HUDEP-2 (cell line): ENCODE data around the gene CDH19.
"Not testable (repeated sequence)": the region's sequence is repeated elsewhere in the genome, so short reads cannot be mapped to it uniquely, and the experiment has no call there.

ENCODE experiments used
- DNase-seq, 76 experiments: peaks; one replicate each; lab custom pipeline; 2025; ENCODE audit not compliant: unreplicated experiment in 76 of 76; lab: John Stamatoyannopoulos, UW

CDH19 gene

DNA sequence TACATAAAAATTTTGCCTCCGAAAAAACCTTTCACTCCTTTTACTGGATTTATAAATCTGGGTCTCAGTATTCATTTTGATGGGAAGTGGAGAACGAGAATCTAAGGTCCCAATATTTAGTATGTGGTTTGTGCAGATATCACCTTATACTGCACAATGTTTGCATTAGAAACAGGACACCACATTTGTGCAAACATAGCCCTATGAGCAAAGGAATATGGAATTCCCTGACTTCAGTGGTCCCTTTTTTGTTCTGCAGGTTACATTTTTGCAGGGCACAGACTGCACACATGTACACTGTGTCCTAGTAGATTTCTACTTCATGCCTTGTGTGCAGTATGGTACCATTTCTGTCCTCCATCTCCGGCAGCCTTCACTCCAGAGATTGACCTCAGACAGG is 130.0 kb downstream of the CDH19 start:
- no peak for DNase-seq

DNA sequence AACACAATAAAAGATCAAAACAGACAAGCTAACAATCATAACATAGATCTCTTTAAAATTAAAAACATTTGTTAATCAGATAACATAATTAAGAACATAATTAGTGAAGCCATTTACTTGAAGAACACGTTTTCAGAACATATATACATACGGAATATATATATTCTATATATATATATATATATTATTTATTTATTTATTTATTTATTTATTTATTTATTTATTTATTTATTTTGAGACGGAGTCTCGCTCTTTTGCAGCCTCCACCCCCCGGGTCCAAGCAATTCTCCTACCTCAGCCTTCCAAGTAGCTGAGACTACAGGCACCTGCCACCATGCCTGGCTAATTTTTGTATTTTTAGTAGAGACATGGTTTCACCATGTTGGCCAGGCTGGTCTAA is 137.7 kb downstream of the CDH19 start:
- not testable (repeated sequence) for DNase-seq

DNA sequence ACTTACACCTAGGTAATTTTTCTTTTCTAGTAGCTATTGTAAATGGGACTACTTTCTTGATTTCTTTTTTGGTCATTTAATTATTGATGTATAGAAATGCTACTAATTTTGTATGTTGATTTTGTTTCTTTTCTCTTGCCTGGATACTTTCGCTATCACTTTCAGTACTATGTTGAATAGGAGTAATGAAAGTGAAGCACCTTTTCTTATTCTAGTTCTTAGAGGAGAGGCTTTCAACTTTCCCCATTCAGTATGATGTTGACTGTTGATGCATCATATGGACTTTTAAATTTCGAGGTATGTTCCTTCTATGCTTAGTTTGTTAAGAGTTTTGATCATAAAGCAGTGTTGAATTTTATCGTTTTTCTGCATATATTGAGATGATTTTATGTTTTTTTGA is 142.5 kb downstream of the CDH19 start:
- DNase-seq: no peak

DNA sequence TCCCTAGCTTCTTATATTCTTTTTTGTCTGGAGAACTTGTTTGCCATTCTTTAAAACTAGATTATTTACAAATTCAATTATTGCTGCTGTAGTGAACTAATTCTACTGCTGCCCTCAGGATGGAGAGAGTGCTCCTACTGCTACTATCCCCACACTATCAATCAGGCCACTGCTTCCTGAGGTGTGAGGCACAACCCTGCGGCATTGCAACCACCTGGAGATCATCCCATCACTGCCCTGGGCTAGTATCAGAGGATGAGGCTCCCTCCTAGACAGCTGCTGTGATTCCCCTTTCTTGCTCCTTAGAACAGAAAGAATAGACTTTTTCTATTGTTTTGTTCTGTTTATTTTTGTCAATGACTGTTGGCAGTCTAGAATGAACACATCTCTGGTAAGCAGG is 146.6 kb downstream of the CDH19 start:
- no peak for DNase-seq
